Esophagus muscularis mucosa (tissue), 3 donors: ENCODE results near the gene UGCG.

Experiments used
- CTCF ChIP-seq, 3 experiments: fragments of 200-600 bp in 2 of 3; fragments of 450-650 bp in 1 of 3; sonication (generic) in 2 of 3; IDR thresholded peaks; one replicate each; pipeline ENCODE4 v1.5.1; 2017 to 2019; ENCODE audit warnings: antibody characterized with exemption in 3 of 3, mild to moderate bottlenecking in 2 of 3, moderate library complexity in 1 of 3
- POLR2A ChIP-seq: fragments of 450-650 bp; IDR thresholded peaks from one replicate; pipeline ENCODE4 v1.6.1; 2017; ENCODE audit warnings: antibody characterized with exemption, moderate library complexity, mild to moderate bottlenecking, low read depth

GRCh38 chr9:111937301-111937700, 40.7 kb downstream of the UGCG start:
- TF ChIP-seq CTCF (IDR thresholded peaks at IDR 0.05) (no peak), POLR2A (no peak)
